ENCODE data around the gene TYMP. TPM values are rescaled to one million over a fixed set of nuclear protein-coding genes. Genes with fewer than 3 reads are reported as not detected.

TYMP gene
- total RNA-seq, 2 donors from 2014 or later = 90.4 to 95.7 TPM

DNA sequence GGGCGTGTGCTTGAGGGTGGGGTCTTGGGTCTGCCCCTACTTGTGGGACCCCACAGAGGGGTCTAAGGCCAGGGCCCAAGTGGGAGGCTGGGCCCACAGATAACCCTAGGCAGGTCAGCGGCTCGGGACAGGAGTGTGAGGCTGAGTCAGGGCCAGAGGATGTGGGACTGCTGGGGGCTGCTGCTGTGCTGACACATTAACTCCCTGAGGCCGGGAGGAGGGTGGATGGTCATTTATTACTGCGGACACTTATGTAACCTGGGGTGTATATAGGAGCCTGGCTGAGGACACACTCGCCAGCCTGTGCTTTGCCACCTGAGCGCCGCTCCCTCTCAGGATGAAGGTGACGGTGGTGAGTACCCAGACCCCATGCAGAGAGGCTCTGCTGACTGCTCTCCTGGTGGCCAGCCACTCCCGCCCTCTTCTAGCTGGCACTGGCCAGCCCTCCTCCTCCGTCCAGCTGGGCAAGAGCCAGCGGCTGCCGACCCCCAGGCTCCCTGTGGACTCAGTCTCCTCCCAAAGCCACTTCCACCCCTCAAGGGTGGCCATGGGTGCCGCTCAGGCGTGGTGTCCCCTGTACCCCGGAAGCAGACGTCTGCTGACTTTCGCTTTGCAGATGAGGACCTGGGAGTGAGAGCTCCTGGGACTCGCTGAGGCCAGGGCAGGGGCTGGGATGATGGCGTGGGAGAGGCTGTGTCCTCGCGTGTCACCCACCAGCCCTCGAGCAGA, 43.1 kb downstream of the TYMP start, which contains the start of gene MIOX:
TSS of gene MIOX (plus strand) at position 299 of the 729 bp plus-strand sequence. CDS start at position 338, 39 bp downstream.
- no peak within 1 kb of the TSS for H3K27ac ChIP-seq
- DNase-seq (ENCODE audit: low spot score) (no peak), ATAC-seq (ENCODE audit: insufficient number of reproducible peaks, low FRiP score, low read depth) (no peak)
- TF ChIP-seq, protein P1, sequence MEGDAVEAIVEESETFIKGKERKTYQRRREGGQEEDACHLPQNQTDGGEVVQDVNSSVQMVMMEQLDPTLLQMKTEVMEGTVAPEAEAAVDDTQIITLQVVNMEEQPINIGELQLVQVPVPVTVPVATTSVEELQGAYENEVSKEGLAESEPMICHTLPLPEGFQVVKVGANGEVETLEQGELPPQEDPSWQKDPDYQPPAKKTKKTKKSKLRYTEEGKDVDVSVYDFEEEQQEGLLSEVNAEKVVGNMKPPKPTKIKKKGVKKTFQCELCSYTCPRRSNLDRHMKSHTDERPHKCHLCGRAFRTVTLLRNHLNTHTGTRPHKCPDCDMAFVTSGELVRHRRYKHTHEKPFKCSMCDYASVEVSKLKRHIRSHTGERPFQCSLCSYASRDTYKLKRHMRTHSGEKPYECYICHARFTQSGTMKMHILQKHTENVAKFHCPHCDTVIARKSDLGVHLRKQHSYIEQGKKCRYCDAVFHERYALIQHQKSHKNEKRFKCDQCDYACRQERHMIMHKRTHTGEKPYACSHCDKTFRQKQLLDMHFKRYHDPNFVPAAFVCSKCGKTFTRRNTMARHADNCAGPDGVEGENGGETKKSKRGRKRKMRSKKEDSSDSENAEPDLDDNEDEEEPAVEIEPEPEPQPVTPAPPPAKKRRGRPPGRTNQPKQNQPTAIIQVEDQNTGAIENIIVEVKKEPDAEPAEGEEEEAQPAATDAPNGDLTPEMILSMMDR (IDR thresholded peaks at IDR 0.05) = no peak
- H3K4me3 ChIP-seq = no peak within 1 kb of the TSS
- H3K9me3 ChIP-seq = no peaks in the 10 kb centered on the region
- H3K27me3 ChIP-seq (replicated peaks; ENCODE audit: insufficient read depth) = no peaks in the 10 kb centered on the region
- H3K36me3 ChIP-seq = no peaks in the 10 kb centered on the region
- H3K4me1 ChIP-seq (ENCODE audit: control insufficient read depth in 1 of 2, low read depth in 2 of 2) = no peaks in the 10 kb centered on the region

DNA sequence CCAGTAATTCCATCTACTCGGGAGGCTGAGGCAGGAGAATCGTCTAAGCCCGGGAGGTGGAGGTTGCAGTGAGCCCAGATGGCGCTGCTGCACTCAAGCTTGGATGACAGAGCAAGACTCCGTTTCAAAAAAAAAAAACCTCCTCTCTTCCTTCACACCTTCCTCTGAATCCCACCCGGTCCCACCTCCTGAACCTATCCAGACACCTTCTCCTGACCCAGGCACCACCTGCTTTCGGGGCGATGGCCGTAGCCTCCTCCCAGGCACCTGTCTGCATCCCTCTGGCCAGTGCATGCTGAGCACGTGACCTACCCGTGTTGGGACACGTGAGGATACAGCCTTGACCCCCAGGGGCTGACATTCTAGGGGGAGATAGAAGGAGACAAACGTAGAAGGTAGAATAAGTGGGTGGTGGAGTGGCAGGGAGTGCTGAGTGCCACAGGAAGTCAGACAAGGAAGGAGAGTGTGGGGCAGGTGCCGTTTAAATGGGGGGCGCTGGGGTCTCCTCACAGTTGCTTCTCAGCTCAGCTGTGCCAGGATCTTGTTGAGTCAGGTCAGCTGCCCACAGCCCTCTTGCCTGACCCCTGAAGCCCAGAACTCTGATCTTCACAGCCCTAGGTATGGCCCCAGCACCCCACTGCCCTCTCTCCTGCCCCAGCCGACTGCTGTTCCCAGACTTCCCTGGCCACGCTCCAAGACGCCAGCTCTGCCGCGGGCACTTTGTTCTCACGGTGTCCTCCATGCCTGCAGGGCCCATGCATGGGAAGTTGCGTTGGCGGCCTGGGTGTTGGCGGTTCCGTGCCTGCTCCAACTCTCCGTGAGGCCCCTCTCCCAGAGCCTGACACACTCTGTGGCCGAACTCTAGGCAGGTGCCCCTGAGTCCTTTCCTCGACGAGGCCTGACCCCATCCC, 44.3 kb downstream of the TYMP start:
- TF ChIP-seq, protein P1 (IDR thresholded peaks at IDR 0.05) = no peak

DNA sequence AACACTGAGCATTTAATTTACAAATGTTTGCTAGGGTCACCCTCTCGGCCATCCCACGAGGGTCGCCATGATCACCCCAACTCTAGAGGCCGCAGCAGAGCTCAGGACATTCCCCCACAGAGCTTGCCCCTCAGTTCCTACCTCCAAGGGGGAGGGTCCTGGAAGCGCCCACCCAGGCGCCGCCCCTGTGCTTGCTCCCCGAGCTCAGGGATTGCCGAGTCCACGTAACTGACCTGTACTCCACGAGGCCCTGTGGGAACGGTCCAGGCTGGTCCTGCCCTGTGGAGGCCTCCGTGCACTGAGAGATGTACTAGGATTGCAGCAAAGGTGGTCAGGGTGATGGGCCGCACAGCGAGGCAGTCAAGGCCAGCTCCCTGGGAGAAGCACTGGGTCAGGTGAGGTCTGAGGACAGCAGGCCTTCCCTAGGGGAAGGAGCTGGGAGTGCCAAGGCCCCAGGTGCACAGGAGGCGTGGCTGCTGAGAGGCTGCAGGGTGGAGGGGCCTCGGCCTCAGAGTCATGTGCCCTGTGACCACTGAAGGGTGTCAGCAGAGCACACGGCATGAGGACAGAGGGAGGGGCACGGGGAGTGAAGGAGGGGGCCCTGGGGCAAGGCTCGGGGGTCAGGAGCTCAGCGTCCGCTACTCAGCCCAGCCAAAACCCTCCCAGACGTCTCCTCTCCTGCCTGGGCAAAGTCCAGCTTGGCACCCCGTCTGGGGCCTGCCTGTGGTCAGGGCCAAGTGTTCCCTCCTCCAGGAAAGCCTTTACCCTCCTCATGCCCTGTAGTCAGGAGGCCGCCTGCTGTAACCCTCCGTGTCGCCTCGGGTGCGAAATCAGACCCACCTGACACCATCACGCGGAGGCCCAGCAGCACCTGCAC, 45.6 kb downstream of the TYMP start:
- no peak for DNase-seq (ENCODE audit: low spot score)
- Histone ChIP-seq H3K4me1 (ENCODE audit: control insufficient read depth in 1 of 2, low read depth in 2 of 2) (no peaks in the 10 kb centered on the region), H3K36me3 (no peaks in the 10 kb centered on the region), H3K27me3 (replicated peaks; ENCODE audit: insufficient read depth) (no peaks in the 10 kb centered on the region), H3K9me3 (no peaks in the 10 kb centered on the region), H3K27ac (no peak overlapping the region), H3K4me3 (no peak overlapping the region)
- TF ChIP-seq, protein P1 (IDR thresholded peaks at IDR 0.05) = no peak
- no peak for ATAC-seq (ENCODE audit: insufficient number of reproducible peaks, low FRiP score, low read depth)

More for the DNA sequence above, 44.3 kb downstream of the TYMP start:
- Histone ChIP-seq H3K27ac (no peak overlapping the region), H3K4me3 (no peak overlapping the region), H3K9me3 (no peaks in the 10 kb centered on the region), H3K27me3 (replicated peaks; ENCODE audit: insufficient read depth) (no peaks in the 10 kb centered on the region), H3K36me3 (no peaks in the 10 kb centered on the region), H3K4me1 (ENCODE audit: control insufficient read depth in 1 of 2, low read depth in 2 of 2) (no peaks in the 10 kb centered on the region)
- no peak for ATAC-seq (ENCODE audit: insufficient number of reproducible peaks, low FRiP score, low read depth)
- DNase-seq (ENCODE audit: low spot score) = no peak

DNA sequence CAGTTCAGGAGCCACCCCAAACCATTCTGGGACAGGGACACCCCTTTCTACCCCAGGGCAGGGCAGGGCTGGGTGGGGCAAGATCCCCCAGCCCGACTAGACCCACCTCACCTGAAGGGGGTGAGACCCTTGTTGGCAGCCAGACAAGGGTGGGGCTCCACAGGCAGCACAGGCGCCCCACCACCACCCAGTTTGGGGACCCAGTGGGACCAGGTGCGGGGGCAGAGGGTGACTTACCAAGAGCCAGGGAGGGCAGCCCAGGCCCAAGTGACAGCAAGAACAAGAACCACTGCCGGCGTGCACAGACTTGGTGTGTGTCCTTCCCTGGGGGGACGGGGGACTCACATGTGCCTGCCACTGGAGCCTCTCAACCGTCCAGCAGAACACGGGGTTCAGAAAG, 46.3 kb downstream of the TYMP start:
- Histone ChIP-seq H3K27me3 (replicated peaks; ENCODE audit: insufficient read depth) (no peaks in the 10 kb centered on the region), H3K36me3 (no peaks in the 10 kb centered on the region), H3K9me3 (no peaks in the 10 kb centered on the region), H3K4me3 (no peak overlapping the region), H3K27ac (no peak overlapping the region), H3K4me1 (ENCODE audit: control insufficient read depth in 1 of 2, low read depth in 2 of 2) (no peaks in the 10 kb centered on the region)
- ATAC-seq (ENCODE audit: insufficient number of reproducible peaks, low FRiP score, low read depth) (no peak), DNase-seq (ENCODE audit: low spot score) (no peak)
- TF ChIP-seq, protein P1 (IDR thresholded peaks at IDR 0.05) = no peak

All from thoracic aorta (tissue), 2 donors.